ENCODE measurements around the gene IGF1R.
"Not testable (repeated sequence)": the region's sequence is repeated elsewhere in the genome, so short reads cannot be mapped to it uniquely, and the experiment has no call there.

The IGF1R gene

DNA sequence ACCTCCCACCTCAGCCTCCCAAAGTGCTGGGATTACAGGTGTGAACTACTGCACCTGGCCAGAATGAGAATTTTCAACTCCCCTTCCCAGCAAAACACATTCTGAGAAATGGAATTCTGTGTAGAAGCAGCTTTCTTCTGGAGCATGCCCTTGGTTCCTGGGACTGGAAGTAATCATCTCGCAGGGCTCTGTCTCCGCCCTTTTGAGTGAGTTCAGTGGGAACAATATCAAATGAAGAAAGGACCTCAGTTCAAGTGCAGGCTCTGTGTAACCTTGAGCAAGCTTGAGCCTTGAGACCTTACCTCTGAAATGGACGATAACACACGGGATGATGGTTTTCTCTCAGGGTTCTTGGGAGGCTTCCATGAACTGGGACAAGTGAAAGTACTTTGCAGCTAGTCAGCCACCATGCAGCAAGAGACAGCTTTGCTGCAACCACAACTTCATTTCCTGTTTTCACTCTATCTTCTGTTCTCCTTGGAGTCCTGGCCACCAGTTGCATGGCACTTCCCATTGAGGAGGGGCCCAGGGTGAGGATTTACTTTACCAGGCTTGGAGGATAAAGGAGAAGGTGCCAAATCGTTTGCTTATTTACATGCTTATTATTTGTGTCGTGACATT lies 35.7 kb upstream of the IGF1R start:
- no peak overlapping the region for H3K4me3 ChIP-seq (ENCODE audit: low read depth, low read length)
- no peak for TF ChIP-seq CTCF (IDR thresholded peaks at IDR 0.05; ENCODE audit: borderline replicate concordance, insufficient read depth, low read depth, low read length)

- no peak overlapping the region for H3K4me3 ChIP-seq (ENCODE audit: low read depth, low read length)
- no peak for TF ChIP-seq CTCF (IDR thresholded peaks at IDR 0.05; ENCODE audit: borderline replicate concordance, insufficient read depth, low read depth, low read length)
Observed at GRCh38 chr15:98614681-98615080, 33.7 kb upstream of the IGF1R start.

DNA sequence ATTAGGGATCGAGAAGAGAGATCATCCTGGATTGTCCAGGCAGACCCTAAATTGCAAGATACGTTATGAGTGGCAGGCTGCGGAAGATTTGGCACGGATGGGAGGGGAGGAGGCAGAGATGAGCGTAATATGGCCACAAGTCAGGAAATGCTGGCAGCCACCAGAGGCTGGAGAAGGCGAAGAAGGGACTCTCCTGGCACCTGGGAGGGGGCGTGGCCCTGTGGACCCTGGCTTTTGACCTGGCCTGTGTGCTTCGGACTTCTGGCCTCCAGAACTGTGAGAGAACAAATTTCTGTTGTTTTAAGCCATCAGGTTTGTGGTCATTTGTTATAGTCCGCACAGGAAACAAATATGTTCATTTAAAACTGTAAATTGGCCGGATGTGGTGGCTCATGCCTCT lies 31.9 kb upstream of the IGF1R start:
- TF ChIP-seq CTCF (IDR thresholded peaks at IDR 0.05; ENCODE audit: borderline replicate concordance, insufficient read depth, low read depth, low read length): no peak
- H3K4me3 ChIP-seq (ENCODE audit: low read depth, low read length): no peak overlapping the region

GRCh38 chr15:98617328-98617980 lies 30.9 kb upstream of the IGF1R start:
- no peak overlapping the region for H3K4me3 ChIP-seq (ENCODE audit: low read depth, low read length)
- no peak for TF ChIP-seq CTCF (IDR thresholded peaks at IDR 0.05; ENCODE audit: borderline replicate concordance, insufficient read depth, low read depth, low read length)

DNA sequence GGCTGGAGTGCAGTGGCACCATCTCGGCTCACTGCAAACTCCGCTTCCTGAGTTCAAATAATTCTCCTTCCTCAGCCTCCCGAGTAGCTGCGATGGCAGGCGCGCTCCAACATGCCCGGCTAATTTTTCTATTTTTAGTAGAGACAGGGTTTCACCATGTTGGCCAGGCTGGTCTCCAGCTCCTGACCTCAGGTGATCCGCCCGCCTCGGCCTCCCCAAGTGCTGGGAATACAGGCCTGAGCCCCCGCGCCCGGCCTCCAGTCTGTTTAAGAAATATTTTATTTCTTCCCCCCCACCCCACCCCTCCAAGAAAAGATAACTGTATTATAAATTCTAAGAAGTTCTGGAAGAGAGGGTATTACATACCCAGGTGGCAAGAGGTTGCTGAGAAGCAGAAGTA lies 29.8 kb upstream of the IGF1R start:
- not testable (repeated sequence) for H3K4me3 ChIP-seq (ENCODE audit: low read depth, low read length)

DNA sequence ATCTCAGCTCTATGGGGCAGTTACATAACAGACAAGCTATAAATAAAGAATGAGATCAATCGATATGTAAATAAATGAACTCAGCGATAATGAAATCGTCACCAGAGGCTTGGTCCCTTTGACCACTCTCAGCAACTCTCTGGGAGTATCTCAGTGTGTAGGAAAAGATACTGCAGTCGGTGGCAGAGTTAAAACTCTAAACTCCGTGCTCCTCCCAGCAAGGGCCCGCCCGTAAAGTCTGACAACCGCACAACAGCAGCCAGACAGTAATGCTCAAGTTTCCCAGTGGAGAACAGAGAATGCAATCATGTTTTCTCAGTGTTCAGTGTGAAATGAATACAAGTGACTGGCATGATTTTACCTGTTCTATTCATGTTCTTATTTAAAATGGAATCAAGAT lies 28.3 kb upstream of the IGF1R start:
- H3K4me3 ChIP-seq (ENCODE audit: low read depth, low read length): no peak overlapping the region
- no peak for TF ChIP-seq CTCF (IDR thresholded peaks at IDR 0.05; ENCODE audit: borderline replicate concordance, insufficient read depth, low read depth, low read length)

DNA sequence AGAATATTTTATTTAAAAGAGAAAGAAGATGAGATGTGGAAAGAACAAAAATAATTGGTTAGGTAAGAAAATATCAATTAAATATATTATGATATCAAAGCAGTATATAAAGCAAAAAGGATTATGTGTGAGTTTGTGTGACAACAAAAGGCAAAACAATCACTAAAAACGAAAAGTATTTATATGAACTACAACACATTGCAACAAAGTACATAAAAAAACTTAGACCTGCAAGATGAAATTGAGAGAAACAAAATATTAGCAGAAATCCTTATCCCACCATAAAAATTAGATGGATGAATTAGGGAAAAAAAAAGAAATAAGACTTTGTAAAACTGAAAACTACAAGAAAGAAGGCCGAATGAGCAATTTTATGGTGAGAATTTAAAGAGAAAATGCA lies 27.3 kb upstream of the IGF1R start:
- no peak for TF ChIP-seq CTCF (IDR thresholded peaks at IDR 0.05; ENCODE audit: borderline replicate concordance, insufficient read depth, low read depth, low read length)
- H3K4me3 ChIP-seq (ENCODE audit: low read depth, low read length): no peak overlapping the region
